Uterus (tissue), 4 donors: Measurements from ENCODE around the gene TSPAN18. TPM values are rescaled to one million over a fixed set of nuclear protein-coding genes. Genes with fewer than 3 reads are reported as not detected.
A peak's percentile ranks its signal among the peaks of the same experiment; 100 is the strongest.

Experiments used
- DNase-seq, 2 donors: peaks; one replicate each; pipeline ENCODE4 v3.0.0-alpha.2; 2019 to 2020
- H3K27ac ChIP-seq, 2 donors: fragments of 200-600 bp; sonication (generic); 1 replicate in 1 of 2; 2 replicates in 1 of 2; pipeline ENCODE4 v1.5.1; 2016 to 2018
- H3K27me3 ChIP-seq, 2 donors: fragments of 200-600 bp; sonication (generic); one replicate each; pipeline ENCODE4 v1.5.1; 2018 to 2019; ENCODE audit warnings: control low read depth in 1 of 2
- H3K36me3 ChIP-seq, 2 donors: fragments of 200-600 bp; sonication (generic); one replicate each; pipeline ENCODE4 v1.5.1; 2019; ENCODE audit warnings: control low read depth in 1 of 2
- H3K4me1 ChIP-seq, 2 donors: fragments of 200-600 bp; sonication (generic); one replicate each; pipeline ENCODE4 v1.5.1; 2018 to 2019; ENCODE audit warnings: control low read depth in 1 of 2
- H3K4me3 ChIP-seq, 2 donors: fragments of 200-600 bp; sonication (generic); 1 replicate in 1 of 2; 2 replicates in 1 of 2; pipeline ENCODE4 v1.5.1; 2018 to 2019; ENCODE audit warnings: mild to moderate bottlenecking in 1 of 2
- H3K9me3 ChIP-seq, 2 donors: fragments of 200-600 bp; sonication (generic); one replicate each; pipeline ENCODE4 v1.5.1; 2019; ENCODE audit warnings: control low read depth in 1 of 2
- CTCF ChIP-seq, 4 experiments: fragments of 200-600 bp in 2 of 4; fragments of 450-650 bp in 2 of 4; sonication (generic) in 2 of 4; IDR thresholded peaks; one replicate each; pipeline ENCODE4 v1.5.1; 2016 to 2019; ENCODE audit warnings: antibody characterized with exemption in 4 of 4, mild to moderate bottlenecking in 2 of 4, moderate library complexity in 1 of 4
- POLR2A ChIP-seq, 2 donors: fragments of 450-650 bp; IDR thresholded peaks; one replicate each; pipeline ENCODE4 v1.6.1; 2016; ENCODE audit warnings: antibody characterized with exemption in 2 of 2, mild to moderate bottlenecking in 1 of 2, moderate library complexity in 1 of 2
- intact Hi-C: fragments of 100-400 bp; cut with DNase I; formaldehyde crosslinking; loops from one replicate; pipeline ENCODE4 v1.15.1; 2023; ENCODE audit warnings: low total_unique reads
- total RNA-seq, 4 donors: library from RNA; depleted of rRNA in 3 of 4; stranded (reverse); fragments of >200 nt in 3 of 4; gene quantifications; one replicate each; pipeline versions ENCODE4 v1.1.0 to v1.2.4, GENCODE V29; 2014 to 2023
- donor health status: DM: yes; HTN: yes; CAD: no.

The TSPAN18 gene
- total RNA-seq, 4 donors from 2014 or later: 1.2 to 117 (median 20.1) TPM

- no peaks in the 10 kb centered on the region for H3K27me3 ChIP-seq
- TF ChIP-seq POLR2A (IDR thresholded peaks at IDR 0.05) (no peak), CTCF (IDR thresholded peaks at IDR 0.05) (no peak)
- no peak overlapping the region for H3K4me3 ChIP-seq
- H3K36me3 ChIP-seq: no peaks in the 10 kb centered on the region
- peaks cover 0 to 1% of the 10 kb centered on the region in 2 donors for H3K4me1 ChIP-seq
- H3K9me3 ChIP-seq: no peaks in the 10 kb centered on the region
- H3K27ac ChIP-seq: no peak overlapping the region
- intact Hi-C loops: no loop called here
- no peak for DNase-seq
These were observed 10.0 kb downstream of the TSPAN18 start for GRCh38 chr11:44736791-44737190.

GRCh38 chr11:44737245-44738085 lies 10.7 kb downstream of the TSPAN18 start:
- Histone ChIP-seq H3K27ac (no peak overlapping the region), H3K4me3 (no peak overlapping the region), H3K27me3 (no peaks in the 10 kb centered on the region), H3K36me3 (no peaks in the 10 kb centered on the region), H3K4me1 (no peaks in the 10 kb centered on the region), H3K9me3 (no peaks in the 10 kb centered on the region)
- no peak for TF ChIP-seq CTCF (IDR thresholded peaks at IDR 0.05)
- no peak for TF ChIP-seq POLR2A (IDR thresholded peaks at IDR 0.05)
- DNase-seq: no peak
- intact Hi-C loops: no loop called here

- DNase-seq: no peak
- Histone ChIP-seq H3K9me3 (no peaks in the 10 kb centered on the region), H3K27me3 (no peaks in the 10 kb centered on the region), H3K4me1 (no peaks in the 10 kb centered on the region), H3K27ac (no peak overlapping the region), H3K36me3 (no peaks in the 10 kb centered on the region), H3K4me3 (no peak overlapping the region)
- intact Hi-C loops: no loop called here
- TF ChIP-seq CTCF (IDR thresholded peaks at IDR 0.05) (no peak), POLR2A (IDR thresholded peaks at IDR 0.05) (no peak)
These were observed 12.0 kb downstream of the TSPAN18 start for GRCh38 chr11:44738791-44739190.

- Histone ChIP-seq H3K4me3 (no peak overlapping the region), H3K27ac (peak overlapping the region; percentile 15 to 19), H3K4me1 (no peaks in the 10 kb centered on the region), H3K27me3 (no peaks in the 10 kb centered on the region), H3K9me3 (no peaks in the 10 kb centered on the region), H3K36me3 (no peaks in the 10 kb centered on the region)
- TF ChIP-seq CTCF (IDR thresholded peaks at IDR 0.05) (no peak), POLR2A (IDR thresholded peaks at IDR 0.05) (no peak)
- intact Hi-C loops: no loop called here
- no peak for DNase-seq
These were observed 14.2 kb downstream of the TSPAN18 start for GRCh38 chr11:44740967-44741366.

- no peaks in the 10 kb centered on the region for H3K4me1 ChIP-seq
- peak overlapping the region in 1 of 2 donors; percentile 15 for H3K27ac ChIP-seq
- no peak for TF ChIP-seq POLR2A (IDR thresholded peaks at IDR 0.05)
- TF ChIP-seq CTCF (IDR thresholded peaks at IDR 0.05): no peak
- no peak for DNase-seq
- intact Hi-C loops: no loop called here
- H3K27me3 ChIP-seq: no peaks in the 10 kb centered on the region
- H3K4me3 ChIP-seq: no peak overlapping the region
- no peaks in the 10 kb centered on the region for H3K9me3 ChIP-seq
- H3K36me3 ChIP-seq: no peaks in the 10 kb centered on the region
These were observed 15.2 kb downstream of the TSPAN18 start for GRCh38 chr11:44741976-44742375.
